ENCODE results near the gene KAT2B. TPM values are rescaled to one million over a fixed set of nuclear protein-coding genes. Genes with fewer than 3 reads are reported as not detected.

Gene KAT2B
- total RNA-seq, 2 experiments from 2014 or later, result 112 to 120 TPM

DNA sequence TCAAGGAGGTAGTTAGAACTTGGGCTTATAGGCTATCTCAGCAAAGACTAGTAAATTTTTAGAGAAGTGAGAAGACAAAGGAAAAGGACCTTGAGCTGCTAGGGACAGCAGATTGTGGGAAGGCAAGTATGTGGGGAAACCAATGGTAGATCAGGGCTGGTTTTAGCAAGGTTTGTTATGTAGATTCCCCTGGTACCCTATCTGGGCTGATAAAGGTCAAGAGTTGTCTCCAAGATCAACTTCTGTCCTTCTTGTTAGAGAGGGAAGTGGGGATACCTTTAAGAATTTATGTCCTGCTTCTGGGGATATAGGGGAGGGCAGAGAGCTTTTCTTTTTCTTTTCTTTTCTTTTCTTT, 28.9 kb downstream of the KAT2B start:
- Mint-ChIP-seq H3K4me3 (no peak overlapping the region), H3K4me1 (ENCODE audit: low read depth) (peaks cover 39% of the 10 kb centered on the region), H3K36me3 (ENCODE audit: low read depth) (peaks cover 58% of the 10 kb centered on the region), H3K9me3 (ENCODE audit: insufficient read depth) (no peaks in the 10 kb centered on the region), H3K27ac (peak overlapping the region; percentile 51), H3K27me3 (ENCODE audit: low read depth) (no peaks in the 10 kb centered on the region)
- CTCF ChIA-PET, result interaction anchor here (1.1 kb wide), 1 partner anchor 28 kb away, joined by 3 read pairs; the partner anchor contains the start of gene KAT2B
- no peak for DNase-seq
- POLR2A ChIA-PET, result no interaction called here
- no peak for ATAC-seq

DNA sequence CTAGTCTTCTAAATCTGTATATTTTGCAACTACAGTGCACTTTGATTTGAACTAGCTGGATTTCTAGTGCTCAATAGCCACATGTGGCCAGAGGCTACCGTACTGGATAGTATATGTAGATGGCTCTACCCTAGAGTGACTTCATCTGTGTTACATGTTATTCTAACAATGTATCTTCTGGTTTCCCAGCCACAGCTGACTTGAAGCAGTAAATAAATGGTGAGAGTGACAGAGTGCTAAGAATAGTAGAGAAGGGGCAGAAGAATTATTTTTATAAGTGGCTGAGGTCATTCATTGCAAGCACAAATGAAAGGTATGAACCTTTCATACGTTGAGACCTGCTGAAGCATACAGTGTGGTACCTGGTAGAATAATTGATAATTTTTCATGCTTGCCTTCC, 30.9 kb downstream of the KAT2B start:
- ATAC-seq (no peak), DNase-seq (no peak)
- peaks cover 27% of the 10 kb centered on the region for H3K4me1 Mint-ChIP-seq (ENCODE audit: low read depth)
- H3K36me3 Mint-ChIP-seq (ENCODE audit: low read depth), result peaks cover 60% of the 10 kb centered on the region
- no peaks in the 10 kb centered on the region for H3K9me3 Mint-ChIP-seq (ENCODE audit: insufficient read depth)
- CTCF ChIA-PET, result no interaction called here
- no peak overlapping the region for H3K27ac Mint-ChIP-seq
- POLR2A ChIA-PET, result no interaction called here
- H3K27me3 Mint-ChIP-seq (ENCODE audit: low read depth), result no peaks in the 10 kb centered on the region
- no peak overlapping the region for H3K4me3 Mint-ChIP-seq

DNA sequence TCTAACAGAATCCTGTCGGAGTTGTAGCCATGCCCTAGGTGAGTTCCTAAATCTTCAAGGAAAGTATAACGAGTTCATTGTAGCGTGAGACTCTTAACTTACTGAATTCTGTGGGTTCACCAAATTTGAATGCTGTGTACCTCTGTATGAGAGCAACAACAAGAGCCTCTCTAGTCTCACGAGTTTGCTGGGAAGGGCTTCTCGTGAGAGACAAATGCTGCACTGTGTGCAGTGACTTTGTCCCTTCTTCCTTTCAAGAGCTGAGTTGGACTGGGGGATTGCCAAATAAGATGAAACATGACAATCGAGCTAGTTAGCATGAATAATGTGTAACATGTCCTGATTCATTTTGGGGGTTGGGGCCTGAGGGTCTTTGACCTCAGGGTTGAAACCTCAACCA, 32.2 kb downstream of the KAT2B start:
- CTCF ChIA-PET, result no interaction called here
- POLR2A ChIA-PET, result no interaction called here
- H3K27ac Mint-ChIP-seq, result no peak overlapping the region
- no peak overlapping the region for H3K4me3 Mint-ChIP-seq
- H3K4me1 Mint-ChIP-seq (ENCODE audit: low read depth), result peaks cover 32% of the 10 kb centered on the region
- ATAC-seq (no peak), DNase-seq (no peak)
- no peaks in the 10 kb centered on the region for H3K9me3 Mint-ChIP-seq (ENCODE audit: insufficient read depth)
- H3K36me3 Mint-ChIP-seq (ENCODE audit: low read depth), result peaks cover 67% of the 10 kb centered on the region
- no peaks in the 10 kb centered on the region for H3K27me3 Mint-ChIP-seq (ENCODE audit: low read depth)

DNA sequence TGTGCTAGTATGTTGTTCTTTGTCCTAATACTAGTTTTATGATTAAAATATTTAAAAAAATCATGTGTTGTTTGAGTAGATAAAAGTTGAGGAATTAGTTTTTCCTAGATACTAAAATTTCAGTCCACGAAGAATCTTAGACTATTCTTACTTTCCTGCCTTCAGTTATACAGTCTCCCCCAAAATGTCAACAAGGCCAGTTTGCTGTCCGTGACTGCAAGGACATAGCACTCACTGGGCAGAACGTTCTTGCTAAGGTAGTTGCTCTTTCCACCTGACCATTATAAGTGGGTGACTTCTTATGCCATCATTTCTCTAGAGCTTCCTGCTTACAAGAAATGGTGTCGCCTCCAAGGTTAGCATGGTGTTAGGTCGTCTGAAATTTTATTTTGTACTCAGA, 32.8 kb downstream of the KAT2B start:
- peaks cover 32% of the 10 kb centered on the region for H3K4me1 Mint-ChIP-seq (ENCODE audit: low read depth)
- ChIA-PET CTCF (interaction anchor here (3.2 kb wide), 1 partner anchor 31 kb away, joined by 7 read pairs; no protein-coding TSS in a partner anchor), POLR2A (no interaction called here)
- no peaks in the 10 kb centered on the region for H3K27me3 Mint-ChIP-seq (ENCODE audit: low read depth)
- H3K36me3 Mint-ChIP-seq (ENCODE audit: low read depth), result peaks cover 65% of the 10 kb centered on the region
- DNase-seq (no peak), ATAC-seq (no peak)
- H3K27ac Mint-ChIP-seq, result no peak overlapping the region
- H3K9me3 Mint-ChIP-seq (ENCODE audit: insufficient read depth), result no peaks in the 10 kb centered on the region
- no peak overlapping the region for H3K4me3 Mint-ChIP-seq

DNA sequence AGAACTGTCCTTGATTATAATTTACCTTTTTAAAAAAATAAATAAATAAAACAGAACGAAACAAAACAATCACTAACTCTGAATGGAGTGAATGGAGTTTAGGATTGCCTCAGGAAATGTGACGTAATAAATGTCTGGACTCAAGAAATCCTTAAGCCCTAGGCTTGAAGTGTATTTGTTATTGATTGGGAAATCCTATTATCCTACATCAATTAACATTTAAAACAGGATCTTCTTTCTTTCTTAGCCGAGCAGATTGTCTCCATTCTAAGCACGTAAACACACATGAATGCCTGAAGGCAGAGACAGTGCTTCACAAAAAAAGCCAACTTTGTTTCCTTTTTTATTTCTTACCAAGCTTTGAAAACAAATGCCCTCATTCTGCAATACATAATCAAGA, 33.4 kb downstream of the KAT2B start:
- Mint-ChIP-seq H3K4me3 (no peak overlapping the region), H3K4me1 (ENCODE audit: low read depth) (peaks cover 27% of the 10 kb centered on the region), H3K27me3 (ENCODE audit: low read depth) (no peaks in the 10 kb centered on the region), H3K36me3 (ENCODE audit: low read depth) (peaks cover 64% of the 10 kb centered on the region), H3K27ac (no peak overlapping the region), H3K9me3 (ENCODE audit: insufficient read depth) (no peaks in the 10 kb centered on the region)
- ChIA-PET POLR2A (no interaction called here), CTCF (interaction anchor here (3.2 kb wide), 1 partner anchor 30 kb away, joined by 7 read pairs; no protein-coding TSS in a partner anchor)
- DNase-seq, result no peak
- no peak for ATAC-seq

DNA sequence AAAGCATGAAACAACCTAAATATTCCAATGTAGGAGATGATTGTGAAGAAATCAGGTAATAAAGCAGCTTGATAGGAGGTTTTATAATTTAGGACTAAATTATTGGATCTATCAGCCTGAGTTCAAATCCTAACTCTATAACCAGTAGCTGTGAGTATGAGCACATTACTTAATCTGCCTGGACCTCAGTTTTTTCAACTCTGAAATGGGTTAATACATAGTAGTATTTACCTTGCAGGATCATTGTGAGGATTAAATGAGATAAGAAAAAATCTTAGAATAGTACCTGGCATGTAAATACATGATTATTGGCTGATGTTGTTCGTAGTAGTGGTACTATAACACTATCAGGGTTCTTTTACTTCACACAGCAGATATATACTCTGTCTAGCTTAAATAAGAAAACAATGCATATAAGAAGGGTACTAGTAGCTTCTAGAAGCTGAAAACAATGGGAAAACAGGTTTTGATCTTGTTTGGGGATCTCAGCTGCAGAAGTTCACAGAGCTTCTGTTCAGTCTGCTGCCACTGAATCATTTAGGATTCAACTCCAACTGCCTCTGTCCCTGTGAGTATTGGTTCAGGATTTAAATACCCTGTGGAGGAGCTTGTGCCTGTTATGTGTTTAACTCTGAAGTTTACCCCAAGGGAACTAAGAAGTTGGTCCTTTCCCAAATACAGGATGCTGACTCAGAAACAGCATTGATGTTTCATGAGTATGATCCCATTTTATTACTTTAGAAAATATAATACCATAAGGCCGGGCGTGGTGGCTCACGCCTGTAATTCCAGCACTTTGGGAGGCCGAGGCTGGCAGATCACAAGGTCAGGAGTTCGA, 34.2 kb downstream of the KAT2B start:
- Mint-ChIP-seq H3K27ac (no peak overlapping the region), H3K9me3 (ENCODE audit: insufficient read depth) (no peaks in the 10 kb centered on the region), H3K36me3 (ENCODE audit: low read depth) (peaks cover 63% of the 10 kb centered on the region), H3K27me3 (ENCODE audit: low read depth) (no peaks in the 10 kb centered on the region), H3K4me1 (ENCODE audit: low read depth) (peaks cover 20% of the 10 kb centered on the region), H3K4me3 (no peak overlapping the region)
- ChIA-PET CTCF (interaction anchor here (3.2 kb wide), 1 partner anchor 29 kb away, joined by 7 read pairs; no protein-coding TSS in a partner anchor), POLR2A (no interaction called here)
- no peak for ATAC-seq
- no peak for DNase-seq

DNA sequence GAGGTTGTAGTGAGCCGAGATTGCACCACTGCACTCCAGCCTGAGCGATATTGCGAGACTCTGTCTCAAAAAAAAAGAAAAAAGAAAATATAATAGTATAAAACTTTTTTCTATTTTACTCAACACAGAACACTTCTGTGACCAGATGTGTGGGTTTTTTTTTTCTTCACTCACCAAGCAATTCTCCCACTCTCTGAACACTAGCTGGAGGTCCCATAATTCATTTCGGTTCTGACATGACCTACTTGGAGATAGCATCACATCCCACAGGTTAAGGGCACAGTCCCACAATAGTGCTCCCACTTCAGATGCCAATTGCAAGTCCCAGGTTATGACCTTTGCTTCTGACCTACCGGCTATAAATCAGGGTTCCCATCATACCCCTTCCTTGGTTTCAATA, 35.0 kb downstream of the KAT2B start:
- Mint-ChIP-seq H3K4me3 (no peak overlapping the region), H3K36me3 (ENCODE audit: low read depth) (peaks cover 64% of the 10 kb centered on the region), H3K27ac (no peak overlapping the region), H3K4me1 (ENCODE audit: low read depth) (peaks cover 20% of the 10 kb centered on the region), H3K27me3 (ENCODE audit: low read depth) (no peaks in the 10 kb centered on the region), H3K9me3 (ENCODE audit: insufficient read depth) (no peaks in the 10 kb centered on the region)
- ChIA-PET POLR2A (no interaction called here), CTCF (interaction anchor here (3.2 kb wide), 1 partner anchor 29 kb away, joined by 7 read pairs; no protein-coding TSS in a partner anchor)
- DNase-seq (no peak), ATAC-seq (no peak)

DNA sequence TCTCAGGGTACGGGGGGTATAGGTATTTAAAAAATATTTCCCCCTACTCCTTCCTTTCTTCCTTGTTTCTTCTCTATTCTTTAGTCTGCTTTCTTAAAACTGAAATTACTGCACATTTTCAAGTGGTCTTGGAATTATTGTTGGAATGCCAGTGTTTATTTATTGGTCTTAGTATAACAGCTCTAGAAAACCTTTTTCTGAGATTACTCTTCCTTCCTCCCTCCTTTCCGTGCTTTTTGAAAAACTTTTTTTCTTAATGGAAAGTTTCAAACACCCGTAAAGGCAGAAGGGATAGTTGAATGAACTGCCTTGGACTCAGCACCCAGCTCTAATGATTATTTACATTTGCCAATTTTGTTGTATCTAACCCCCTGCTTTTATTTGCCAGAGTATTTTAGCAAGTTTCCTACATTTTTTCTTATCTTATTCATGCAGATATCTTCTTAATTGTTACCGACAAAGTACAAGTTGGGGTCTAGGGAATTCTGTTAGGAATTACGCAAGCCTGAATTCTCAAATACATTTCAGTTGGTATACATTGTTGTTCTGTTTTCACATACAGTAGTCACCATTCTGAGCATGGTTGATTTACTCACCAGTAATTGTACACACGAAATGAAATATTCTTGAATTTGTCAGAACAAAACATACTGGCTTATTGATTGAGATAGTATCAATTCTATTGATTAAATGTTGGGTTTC, 36.2 kb downstream of the KAT2B start:
- Mint-ChIP-seq H3K4me3 (no peak overlapping the region), H3K4me1 (ENCODE audit: low read depth) (peaks cover 31% of the 10 kb centered on the region), H3K9me3 (ENCODE audit: insufficient read depth) (no peaks in the 10 kb centered on the region), H3K27ac (peak overlapping the region; percentile 44), H3K27me3 (ENCODE audit: low read depth) (no peaks in the 10 kb centered on the region), H3K36me3 (ENCODE audit: low read depth) (peaks cover 70% of the 10 kb centered on the region)
- ChIA-PET CTCF (interaction anchor here (3.2 kb wide), 1 partner anchor 27 kb away, joined by 7 read pairs; no protein-coding TSS in a partner anchor), POLR2A (no interaction called here)
- ATAC-seq (no peak), DNase-seq (no peak)

DNA sequence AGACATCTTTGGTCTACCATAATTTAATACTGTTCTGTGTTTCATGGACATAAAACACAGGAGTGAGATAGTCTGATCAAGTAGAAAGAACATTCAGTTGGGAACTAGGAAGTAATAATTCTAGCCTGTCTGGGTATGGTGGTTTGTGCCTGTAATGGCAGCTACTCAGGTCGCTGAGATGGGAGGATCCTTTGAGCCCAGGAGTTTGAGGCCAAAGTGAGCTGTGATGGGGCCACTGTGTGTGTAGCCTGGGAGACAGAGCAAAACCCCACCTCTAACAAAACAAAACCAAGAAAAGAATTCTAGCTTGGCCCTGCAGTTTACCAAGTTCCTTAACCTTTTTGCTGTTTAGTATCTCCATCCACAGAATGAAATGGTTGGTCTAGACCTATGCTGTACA, 36.8 kb downstream of the KAT2B start:
- no peaks in the 10 kb centered on the region for H3K9me3 Mint-ChIP-seq (ENCODE audit: insufficient read depth)
- H3K4me3 Mint-ChIP-seq, result no peak overlapping the region
- peaks cover 29% of the 10 kb centered on the region for H3K4me1 Mint-ChIP-seq (ENCODE audit: low read depth)
- peak overlapping the region; percentile 44 for H3K27ac Mint-ChIP-seq
- CTCF ChIA-PET, result no interaction called here
- H3K36me3 Mint-ChIP-seq (ENCODE audit: low read depth), result peaks cover 66% of the 10 kb centered on the region
- ATAC-seq (peak; percentile 29), DNase-seq (no peak)
- POLR2A ChIA-PET, result no interaction called here
- H3K27me3 Mint-ChIP-seq (ENCODE audit: low read depth), result no peaks in the 10 kb centered on the region

DNA sequence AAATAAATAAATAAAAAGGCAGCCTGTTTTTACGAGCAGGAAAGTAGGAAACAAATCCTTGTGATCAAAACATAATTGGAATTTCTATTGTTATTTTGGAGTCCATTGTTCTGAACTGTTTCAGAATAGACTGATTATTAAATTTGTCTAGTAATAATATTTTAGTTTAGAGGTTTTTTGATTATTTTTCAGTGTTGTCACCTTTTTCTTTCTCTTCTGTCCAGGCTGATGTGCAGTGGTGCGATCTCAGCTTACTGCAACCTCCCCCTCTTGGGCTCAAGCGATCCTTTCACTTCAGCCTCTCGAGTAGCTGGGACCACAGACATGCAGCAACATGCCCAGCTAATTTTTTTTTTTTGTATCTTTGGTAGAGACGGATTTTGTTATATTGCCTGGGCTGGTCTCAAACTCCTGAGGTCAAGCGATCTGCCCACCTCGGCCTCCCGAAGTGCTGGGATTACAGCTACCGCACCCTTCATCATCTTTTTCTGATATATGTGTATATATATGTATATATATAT, 38.0 kb downstream of the KAT2B start:
- ATAC-seq (no peak), DNase-seq (no peak)
- ChIA-PET POLR2A (no interaction called here), CTCF (no interaction called here)
- H3K36me3 Mint-ChIP-seq (ENCODE audit: low read depth), result peaks cover 63% of the 10 kb centered on the region
- peaks cover 29% of the 10 kb centered on the region for H3K4me1 Mint-ChIP-seq (ENCODE audit: low read depth)
- H3K27me3 Mint-ChIP-seq (ENCODE audit: low read depth), result no peaks in the 10 kb centered on the region
- no peaks in the 10 kb centered on the region for H3K9me3 Mint-ChIP-seq (ENCODE audit: insufficient read depth)
- no peak overlapping the region for H3K4me3 Mint-ChIP-seq
- no peak overlapping the region for H3K27ac Mint-ChIP-seq

DNA sequence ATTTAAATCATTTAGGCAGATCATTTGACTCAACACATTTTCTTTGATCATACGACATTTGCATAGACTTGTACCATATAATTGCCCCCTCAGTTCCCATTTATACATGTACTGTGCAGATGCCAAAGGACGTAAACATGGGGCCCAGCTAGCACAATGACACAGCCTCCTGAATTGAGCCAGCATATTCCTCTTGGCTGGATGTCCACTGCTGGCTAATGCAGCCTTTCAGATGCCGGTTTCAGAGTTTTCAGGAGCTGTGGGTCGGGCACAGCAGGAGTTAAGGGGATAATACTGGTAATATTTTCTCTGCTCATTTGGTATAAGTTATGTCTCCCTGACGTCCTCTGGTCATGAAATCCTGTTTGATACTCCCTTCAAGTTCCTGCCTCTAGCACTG, 39.4 kb downstream of the KAT2B start:
- POLR2A ChIA-PET, result no interaction called here
- H3K9me3 Mint-ChIP-seq (ENCODE audit: insufficient read depth), result no peaks in the 10 kb centered on the region
- no peak for ATAC-seq

DNA sequence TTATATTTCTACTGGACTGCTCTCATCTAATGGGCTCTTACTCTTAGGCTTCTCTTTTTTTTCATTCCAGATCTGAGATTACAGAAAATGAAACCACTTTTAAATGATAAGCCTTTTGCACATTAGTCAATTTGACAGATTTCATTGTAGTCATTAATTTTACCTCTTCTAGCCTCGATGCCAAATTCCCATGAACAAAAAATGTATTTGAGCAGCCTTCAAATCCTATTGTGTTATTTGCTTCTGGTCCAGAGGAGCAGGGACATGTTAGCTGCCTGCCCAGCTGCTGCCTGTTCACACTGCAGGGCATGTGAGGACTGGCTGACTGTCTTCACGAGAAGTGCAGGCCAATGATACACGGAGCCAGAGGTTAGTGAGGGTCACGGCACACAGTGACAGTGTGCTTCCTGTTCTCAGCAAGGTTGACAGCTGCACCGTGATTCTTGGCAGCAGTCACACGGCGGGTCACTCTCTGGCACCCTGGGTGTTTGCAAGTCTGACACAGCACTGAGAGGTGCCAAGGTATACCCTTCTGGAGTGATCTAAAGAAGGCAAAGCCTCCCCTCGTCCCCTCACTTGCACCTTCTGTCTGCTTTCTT, 40.8 kb downstream of the KAT2B start:
- ChIA-PET POLR2A (no interaction called here), CTCF (interaction anchor here (1.5 kb wide), 1 partner anchor 15 kb away, joined by 4 read pairs; no protein-coding TSS in a partner anchor)
- H3K4me3 Mint-ChIP-seq, result no peak overlapping the region
- peaks cover 37% of the 10 kb centered on the region for H3K4me1 Mint-ChIP-seq (ENCODE audit: low read depth)
- DNase-seq (peak; percentile 41), ATAC-seq (peak; percentile 75)
- no peaks in the 10 kb centered on the region for H3K9me3 Mint-ChIP-seq (ENCODE audit: insufficient read depth)
- H3K36me3 Mint-ChIP-seq (ENCODE audit: low read depth), result peaks cover 61% of the 10 kb centered on the region
- peak overlapping the region; percentile 69 for H3K27ac Mint-ChIP-seq
- H3K27me3 Mint-ChIP-seq (ENCODE audit: low read depth), result no peaks in the 10 kb centered on the region

More for the DNA sequence above, 39.4 kb downstream of the KAT2B start:
- CTCF ChIA-PET, result no interaction called here
- Mint-ChIP-seq H3K36me3 (ENCODE audit: low read depth) (peaks cover 64% of the 10 kb centered on the region), H3K4me3 (no peak overlapping the region), H3K27me3 (ENCODE audit: low read depth) (no peaks in the 10 kb centered on the region), H3K4me1 (ENCODE audit: low read depth) (peaks cover 39% of the 10 kb centered on the region), H3K27ac (no peak overlapping the region)
- no peak for DNase-seq
